ENCODE measurements around the gene ZMYND15. TPM values are rescaled to one million over a fixed set of nuclear protein-coding genes. Genes with fewer than 3 reads are reported as not detected.

ZMYND15 gene
- total and polyA plus RNA-seq, 2 donors (not counting 3 experiments of a cell fraction or from before 2014, with no cell fraction given): 0.12 to 0.44 TPM

- Histone ChIP-seq H3K36me3 (ENCODE audit: control insufficient read depth in 2 of 2, extremely low read depth in 1 of 2, insufficient read depth in 2 of 2, low read length in 2 of 2) (no peaks in the 10 kb centered on the region), H4K20me1 (replicated peaks; ENCODE audit: control insufficient read depth, extremely low read depth, insufficient read depth, low read length) (no peaks in the 10 kb centered on the region), H3K4me1 (ENCODE audit: control insufficient read depth, extremely low read depth, insufficient read depth, low read length) (peaks cover 8% of the 10 kb centered on the region), H3K9ac (replicated peaks; ENCODE audit: extremely low read depth, insufficient read depth, low read length) (no peak overlapping the region), H3K4me2 (ENCODE audit: insufficient read depth, low read length) (no peak overlapping the region), H3K27ac (ENCODE audit: insufficient read depth, low read depth, low read length) (no peak overlapping the region), H3K9me3 (replicated peaks; ENCODE audit: control insufficient read depth, insufficient read depth, low read length) (no peaks in the 10 kb centered on the region), H3K27me3 (ENCODE audit: control insufficient read depth in 2 of 2, insufficient read depth in 2 of 2, low read length in 2 of 2) (peaks cover 9 to 14% of the 10 kb centered on the region in 2 experiments), H3K79me2 (ENCODE audit: control insufficient read depth, insufficient read depth, low read length) (no peaks in the 10 kb centered on the region), H2AFZ (ENCODE audit: low read depth, low read length) (no peak overlapping the region), H3K4me3 (replicated peaks in 1 of 3; ENCODE audit: insufficient read depth in 1 of 3, low read depth in 1 of 3, low read length in 3 of 3) (no peak overlapping the region), H3K9me1 (replicated peaks; ENCODE audit: control insufficient read depth, extremely low read depth, insufficient read depth, low read length) (no peaks in the 10 kb centered on the region)
- FAIRE-seq: no peak
- intact Hi-C loops (cut with micrococcal nuclease) (no loop called here), dilution Hi-C loops (cut with MboI; ENCODE audit: extremely low pct_ligation_motif_present, low sequenced_read_pairs) (no loop called here)
- POLR2A ChIA-PET: no interaction called here
- CTCF ChIA-PET: no interaction called here
- no TSS peak for BruUV-seq (replicated peaks)
- DNase-seq (ENCODE audit: low read depth, low spot score): no peak
- TF ChIP-seq FOS (IDR thresholded peaks at IDR 0.05; ENCODE audit: borderline replicate concordance, insufficient read depth, low read length) (no peak), MAX (IDR thresholded peaks at IDR 0.05; ENCODE audit: insufficient read depth, insufficient read length) (no peak), JUN (IDR thresholded peaks at IDR 0.05; ENCODE audit: borderline replicate concordance, insufficient read depth, insufficient read length, low read depth) (no peak), POLR2A (IDR thresholded peaks at IDR 0.05; ENCODE audit: low read depth, low read length) (no peak), EZH2 (IDR thresholded peaks at IDR 0.05; ENCODE audit: borderline replicate concordance, low read depth, low read length, severe bottlenecking) (no peak)
These were observed 2.5 kb downstream of the ZMYND15 start for GRCh38 chr17:4742133-4742532.

- H3K27me3 ChIP-seq (ENCODE audit: control insufficient read depth in 2 of 2, insufficient read depth in 2 of 2, low read length in 2 of 2): peaks cover 9 to 14% of the 10 kb centered on the region in 2 experiments
- no peaks in the 10 kb centered on the region for H3K9me1 ChIP-seq (replicated peaks; ENCODE audit: control insufficient read depth, extremely low read depth, insufficient read depth, low read length)
- DNase-seq (ENCODE audit: low read depth, low spot score): no peak
- no peak overlapping the region for H2AFZ ChIP-seq (ENCODE audit: low read depth, low read length)
- BruUV-seq (replicated peaks): no TSS peak
- no peak for FAIRE-seq
- POLR2A ChIA-PET: no interaction called here
- no peaks in the 10 kb centered on the region for H3K9me3 ChIP-seq (replicated peaks; ENCODE audit: control insufficient read depth, insufficient read depth, low read length)
- CTCF ChIA-PET: interaction anchor here (1.5 kb wide), 1 partner anchor 37 kb away, joined by 3 read pairs; no protein-coding TSS in a partner anchor
- no peaks in the 10 kb centered on the region for H3K79me2 ChIP-seq (ENCODE audit: control insufficient read depth, insufficient read depth, low read length)
- intact Hi-C loops (cut with micrococcal nuclease) (no loop called here), dilution Hi-C loops (cut with MboI; ENCODE audit: extremely low pct_ligation_motif_present, low sequenced_read_pairs) (no loop called here)
- no peak overlapping the region for H3K4me2 ChIP-seq (ENCODE audit: insufficient read depth, low read length)
- no peaks in the 10 kb centered on the region for H3K36me3 ChIP-seq (ENCODE audit: control insufficient read depth in 2 of 2, extremely low read depth in 1 of 2, insufficient read depth in 2 of 2, low read length in 2 of 2)
- no peak overlapping the region for H3K27ac ChIP-seq (ENCODE audit: insufficient read depth, low read depth, low read length)
- H4K20me1 ChIP-seq (replicated peaks; ENCODE audit: control insufficient read depth, extremely low read depth, insufficient read depth, low read length): no peaks in the 10 kb centered on the region
- no peak for TF ChIP-seq MYC (IDR thresholded peaks at IDR 0.05; ENCODE audit: low read depth, low read length)
- TF ChIP-seq POLR2A (IDR thresholded peaks at IDR 0.05; ENCODE audit: low read depth, low read length): no peak
- H3K4me1 ChIP-seq (ENCODE audit: control insufficient read depth, extremely low read depth, insufficient read depth, low read length): peaks cover 8% of the 10 kb centered on the region
- no peak overlapping the region for H3K4me3 ChIP-seq (replicated peaks in 1 of 3; ENCODE audit: insufficient read depth in 1 of 3, low read depth in 1 of 3, low read length in 3 of 3)
- no peak overlapping the region for H3K9ac ChIP-seq (replicated peaks; ENCODE audit: extremely low read depth, insufficient read depth, low read length)
These were observed 3.0 kb downstream of the ZMYND15 start for GRCh38 chr17:4742629-4743028.
